ENCODE results near the gene CISD3.

DNA sequence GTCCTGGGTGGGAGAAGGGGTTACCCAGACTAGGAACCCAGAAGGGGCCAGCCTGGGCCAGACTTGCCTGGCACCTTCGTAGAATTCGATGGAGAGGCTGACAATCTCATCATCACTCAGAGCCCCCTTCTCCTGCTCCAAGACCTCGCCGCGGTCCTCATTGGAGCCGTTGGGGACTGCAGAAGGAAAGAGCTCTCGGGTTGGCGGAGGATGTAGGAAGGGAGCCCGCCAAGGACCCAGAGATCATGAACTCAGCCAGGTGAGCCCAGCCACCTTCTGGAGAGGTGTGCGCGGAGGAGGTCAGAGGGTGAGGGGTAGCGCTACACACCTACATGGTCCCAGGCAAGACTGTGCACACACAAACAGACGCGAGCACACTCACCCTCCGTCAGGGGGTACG lies 8.5 kb downstream of the CISD3 start:
- no peak for TF ChIP-seq POLR2A (IDR thresholded peaks at IDR 0.05)
- TF ChIP-seq, protein P1, sequence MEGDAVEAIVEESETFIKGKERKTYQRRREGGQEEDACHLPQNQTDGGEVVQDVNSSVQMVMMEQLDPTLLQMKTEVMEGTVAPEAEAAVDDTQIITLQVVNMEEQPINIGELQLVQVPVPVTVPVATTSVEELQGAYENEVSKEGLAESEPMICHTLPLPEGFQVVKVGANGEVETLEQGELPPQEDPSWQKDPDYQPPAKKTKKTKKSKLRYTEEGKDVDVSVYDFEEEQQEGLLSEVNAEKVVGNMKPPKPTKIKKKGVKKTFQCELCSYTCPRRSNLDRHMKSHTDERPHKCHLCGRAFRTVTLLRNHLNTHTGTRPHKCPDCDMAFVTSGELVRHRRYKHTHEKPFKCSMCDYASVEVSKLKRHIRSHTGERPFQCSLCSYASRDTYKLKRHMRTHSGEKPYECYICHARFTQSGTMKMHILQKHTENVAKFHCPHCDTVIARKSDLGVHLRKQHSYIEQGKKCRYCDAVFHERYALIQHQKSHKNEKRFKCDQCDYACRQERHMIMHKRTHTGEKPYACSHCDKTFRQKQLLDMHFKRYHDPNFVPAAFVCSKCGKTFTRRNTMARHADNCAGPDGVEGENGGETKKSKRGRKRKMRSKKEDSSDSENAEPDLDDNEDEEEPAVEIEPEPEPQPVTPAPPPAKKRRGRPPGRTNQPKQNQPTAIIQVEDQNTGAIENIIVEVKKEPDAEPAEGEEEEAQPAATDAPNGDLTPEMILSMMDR (IDR thresholded peaks at IDR 0.05 in 4 of 5, conservative IDR thresholded peaks at IDR 0.05 in 1 of 5) = no peak

All from gastrocnemius medialis (tissue), 4 donors.